Karpas-422 (cell line): ENCODE data around the gene PPFIA2. TPM values are rescaled to one million over a fixed set of nuclear protein-coding genes. Genes with fewer than 3 reads are reported as not detected.
"Not testable (repeated sequence)": the region's sequence is repeated elsewhere in the genome, so short reads cannot be mapped to it uniquely, and the experiment has no call there.

Source experiments
- DNase-seq: peaks from one replicate; pipeline ENCODE4 v3.0.0-alpha.2; 2015
- H2AFZ ChIP-seq: fragments of 200-600 bp; sonication (generic); 2 replicates; pipeline ENCODE4 v1.6.1; 2014; ENCODE audit warnings: antibody characterized with exemption, low read length, mixed read lengths
- H3K27ac ChIP-seq: fragments of 200-600 bp; sonication (generic); 2 replicates; pipeline ENCODE4 v1.5.1; 2014; ENCODE audit warnings: mild to moderate bottlenecking, low read length, moderate library complexity
- H3K27me3 ChIP-seq: fragments of 200-600 bp; sonication (generic); 2 replicates; pipeline ENCODE4 v1.6.1; 2014; ENCODE audit warnings: low read length, mixed read lengths
- H3K36me3 ChIP-seq: fragments of 200-600 bp; sonication (generic); 2 replicates; pipeline ENCODE4 v1.6.1; 2014; ENCODE audit warnings: low read length, mixed read lengths; ENCODE audit not compliant: insufficient read depth
- H3K4me1 ChIP-seq: fragments of 200-600 bp; sonication (generic); 2 replicates; pipeline ENCODE4 v1.6.1; 2014; ENCODE audit warnings: mild to moderate bottlenecking, low read length, mixed read lengths
- H3K4me2 ChIP-seq: fragments of 200-600 bp; sonication (generic); 2 replicates; pipeline ENCODE4 v1.6.1; 2014; ENCODE audit warnings: low read length, low read depth, mild to moderate bottlenecking; ENCODE audit not compliant: poor library complexity, severe bottlenecking
- H3K4me3 ChIP-seq: fragments of 200-600 bp; sonication (generic); 2 replicates; pipeline ENCODE4 v1.5.1; 2014; ENCODE audit warnings: mild to moderate bottlenecking, antibody characterized with exemption, low read length, mixed read lengths
- H3K79me2 ChIP-seq: fragments of 200-600 bp; sonication (generic); 2 replicates; pipeline ENCODE4 v1.6.1; 2014; ENCODE audit warnings: mild to moderate bottlenecking, low read length, mixed read lengths
- H3K9ac ChIP-seq: fragments of 200-600 bp; sonication (generic); 2 replicates; pipeline ENCODE4 v1.6.0; 2014; ENCODE audit warnings: low read length
- H3K9me2 ChIP-seq: fragments of 200-600 bp; sonication (generic), shearing (Covaris generic); replicated peaks from 2 replicates; pipeline ENCODE4 v1.6.0; 2014; ENCODE audit warnings: mild to moderate bottlenecking, low read length, moderate library complexity; ENCODE audit not compliant: insufficient read depth
- H3K9me3 ChIP-seq: fragments of 300-700, 200-600 bp; sonication (generic); 2 replicates; pipeline ENCODE4 v1.6.1; 2014; ENCODE audit warnings: low read length, mixed read lengths
- H4K20me1 ChIP-seq: fragments of 200-600 bp; sonication (generic); 2 replicates; pipeline ENCODE4 v1.6.1; 2014; ENCODE audit warnings: mild to moderate bottlenecking, antibody characterized with exemption, low read length, low read depth; ENCODE audit not compliant: insufficient read depth
- total RNA-seq: library from RNA; depleted of rRNA; stranded (reverse); fragments of >200 nt; shearing (Covaris generic); gene quantifications from 2 replicates; pipeline ENCODE4 v1.2.3, GENCODE V29; 2014; ENCODE audit warnings: low replicate concordance

The PPFIA2 gene
- total RNA-seq, 1 experiment from 2014 or later, result not detected

DNA sequence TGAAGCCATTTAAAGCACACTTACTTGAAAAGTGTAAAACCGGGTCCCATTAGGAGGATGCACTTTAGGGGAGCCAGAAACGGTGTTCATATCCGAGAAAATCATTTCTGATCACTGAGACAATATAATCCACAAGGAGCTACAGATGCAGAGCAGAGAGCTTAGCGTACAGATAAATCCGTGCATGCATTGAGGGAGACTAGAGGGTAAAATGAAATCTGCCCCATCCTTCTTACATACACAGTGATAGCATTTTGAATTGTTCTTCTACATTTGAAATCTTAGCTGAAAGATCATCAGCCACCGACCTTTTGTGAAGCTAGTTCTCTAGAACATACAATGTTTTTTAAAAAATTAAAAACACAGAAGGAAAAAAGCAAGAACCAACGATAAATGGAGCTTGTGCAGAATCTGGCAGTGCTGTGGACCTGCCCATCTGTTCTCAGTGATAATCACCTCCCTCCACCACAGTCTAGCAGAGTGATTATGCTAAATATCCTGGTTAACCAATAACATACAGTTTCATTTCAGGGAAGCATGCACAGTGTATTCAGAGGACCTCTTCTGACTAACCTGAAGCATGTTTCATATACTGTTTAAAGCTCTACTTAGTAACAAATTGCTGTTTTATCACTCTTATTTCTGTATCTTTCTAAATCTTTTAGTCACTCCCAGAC is 161.1 kb downstream of the PPFIA2 start:
- Histone ChIP-seq H3K9ac (no peak overlapping the region), H2AFZ (no peak overlapping the region), H3K27me3 (no peaks in the 10 kb centered on the region), H3K4me2 (no peak overlapping the region), H3K36me3 (no peaks in the 10 kb centered on the region), H3K9me3 (no peaks in the 10 kb centered on the region), H3K4me3 (no peak overlapping the region), H3K4me1 (no peaks in the 10 kb centered on the region), H3K9me2 (no peaks in the 10 kb centered on the region), H4K20me1 (no peaks in the 10 kb centered on the region), H3K79me2 (no peaks in the 10 kb centered on the region), H3K27ac (no peak overlapping the region)
- DNase-seq, result no peak

DNA sequence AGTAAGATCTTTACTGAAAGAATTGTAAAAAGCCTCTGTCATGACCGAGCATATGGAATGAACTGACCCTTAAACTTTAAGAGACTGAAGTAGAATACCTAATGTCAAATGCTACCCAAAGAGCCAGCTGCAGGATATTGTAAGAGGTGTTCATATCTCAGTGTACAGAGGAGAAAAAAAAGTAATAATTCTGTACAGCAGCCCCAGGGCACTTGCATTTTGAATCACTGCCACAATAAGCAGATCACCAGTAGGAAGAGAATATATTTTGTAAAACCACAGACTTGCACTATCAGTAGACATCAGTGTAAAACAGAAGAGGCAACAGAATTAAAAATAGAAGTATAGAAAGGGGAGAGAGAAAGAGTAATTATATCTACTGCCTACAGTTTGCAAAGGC is 162.6 kb downstream of the PPFIA2 start:
- Histone ChIP-seq H3K9ac (no peak overlapping the region), H3K79me2 (no peaks in the 10 kb centered on the region), H3K4me1 (no peaks in the 10 kb centered on the region), H3K27me3 (no peaks in the 10 kb centered on the region), H4K20me1 (no peaks in the 10 kb centered on the region), H2AFZ (no peak overlapping the region), H3K27ac (no peak overlapping the region), H3K4me3 (no peak overlapping the region), H3K9me3 (no peaks in the 10 kb centered on the region), H3K9me2 (no peaks in the 10 kb centered on the region), H3K4me2 (no peak overlapping the region), H3K36me3 (no peaks in the 10 kb centered on the region)
- no peak for DNase-seq

DNA sequence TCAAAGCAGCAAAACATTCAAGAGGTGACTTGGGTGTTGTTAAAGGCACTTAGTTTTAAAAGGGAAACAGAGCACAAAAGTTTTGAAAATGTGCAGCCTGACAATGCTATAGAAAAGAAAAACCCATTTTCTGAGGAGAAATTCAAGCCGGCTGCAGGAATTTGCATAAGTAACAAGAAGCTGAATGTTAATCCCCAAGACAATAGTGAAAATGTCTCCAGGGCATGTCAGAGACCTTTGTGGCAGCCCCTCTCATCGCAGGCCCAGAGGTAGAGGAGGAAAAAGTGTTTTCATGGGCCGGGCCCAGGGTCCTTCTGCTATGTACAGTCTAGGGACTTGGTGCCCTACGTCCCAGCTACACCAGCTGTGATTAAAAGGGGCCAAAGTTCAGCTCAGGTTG is 167.9 kb downstream of the PPFIA2 start:
- H3K4me1 ChIP-seq, result no peaks in the 10 kb centered on the region
- H3K4me3 ChIP-seq, result no peak overlapping the region
- no peaks in the 10 kb centered on the region for H3K79me2 ChIP-seq
- no peak overlapping the region for H2AFZ ChIP-seq
- no peaks in the 10 kb centered on the region for H3K9me2 ChIP-seq
- no peaks in the 10 kb centered on the region for H3K36me3 ChIP-seq
- H3K27ac ChIP-seq, result no peak overlapping the region
- H3K9ac ChIP-seq, result no peak overlapping the region
- no peak overlapping the region for H3K4me2 ChIP-seq
- H4K20me1 ChIP-seq, result no peaks in the 10 kb centered on the region
- H3K27me3 ChIP-seq, result no peaks in the 10 kb centered on the region
- no peak for DNase-seq
- no peaks in the 10 kb centered on the region for H3K9me3 ChIP-seq

DNA sequence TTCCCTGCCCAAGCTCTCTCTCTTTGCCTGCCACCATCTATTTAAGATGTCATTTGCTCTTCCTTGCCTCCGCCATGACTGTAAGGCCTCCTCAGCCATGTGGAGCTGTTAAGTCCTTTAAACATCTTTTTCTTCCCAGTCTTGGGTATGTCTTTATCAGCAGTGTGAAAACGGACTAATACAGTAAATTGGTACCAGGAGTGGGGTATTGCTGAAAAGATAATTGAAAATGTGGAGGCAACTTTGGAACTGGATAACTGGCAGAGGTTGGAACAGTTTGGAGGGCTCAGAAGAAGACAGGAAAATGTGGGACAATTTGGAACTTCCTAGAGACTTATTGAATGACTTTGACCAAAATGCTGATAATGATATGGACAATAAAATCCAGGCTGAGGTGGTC is 168.4 kb downstream of the PPFIA2 start:
- not testable (repeated sequence) for H3K27ac ChIP-seq, H3K36me3 ChIP-seq, H3K4me3 ChIP-seq

DNA sequence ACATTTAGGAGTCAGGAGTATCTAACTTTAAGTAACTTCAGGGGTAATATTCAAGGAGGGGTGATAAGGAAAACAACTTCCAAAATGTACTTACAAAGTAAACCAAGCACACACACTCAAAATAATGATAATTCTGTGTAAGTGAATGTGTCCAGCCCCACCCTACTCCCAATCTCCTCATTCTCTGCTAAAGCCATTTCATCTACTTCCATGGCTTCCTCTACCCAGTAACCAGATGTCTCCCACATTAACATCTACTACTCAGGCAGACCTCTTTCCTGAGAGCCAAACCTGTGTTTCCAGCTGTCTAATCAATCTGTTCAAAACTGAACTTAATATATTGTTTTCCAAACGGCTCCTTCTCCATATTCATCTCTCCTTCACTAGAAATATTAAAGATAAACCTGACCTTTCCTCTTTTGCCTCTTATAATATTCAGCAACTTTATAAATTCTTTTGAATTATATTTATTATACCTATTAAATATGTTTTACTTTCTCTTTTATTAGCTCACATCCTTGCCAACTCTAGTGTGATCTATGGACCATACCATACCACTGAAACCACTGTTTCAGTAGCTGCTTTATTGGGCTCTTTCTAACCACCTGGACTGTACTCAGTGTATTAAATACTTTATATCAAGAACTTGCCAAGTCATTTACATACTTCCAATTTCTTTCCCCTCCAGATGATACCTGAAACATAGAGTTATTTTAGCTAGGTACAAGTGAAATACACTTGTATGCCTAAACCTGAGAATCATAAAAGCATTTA is 170.7 kb downstream of the PPFIA2 start:
- H3K9me2 ChIP-seq, result no peaks in the 10 kb centered on the region
- no peaks in the 10 kb centered on the region for H3K27me3 ChIP-seq

More for the DNA sequence above, 168.4 kb downstream of the PPFIA2 start:
- H4K20me1 ChIP-seq, H3K27me3 ChIP-seq, DNase-seq, H3K9me2 ChIP-seq, H3K4me1 ChIP-seq, H3K79me2 ChIP-seq, H3K9me3 ChIP-seq, H3K4me2 ChIP-seq, H2AFZ ChIP-seq, H3K9ac ChIP-seq: not testable (repeated sequence)

DNA sequence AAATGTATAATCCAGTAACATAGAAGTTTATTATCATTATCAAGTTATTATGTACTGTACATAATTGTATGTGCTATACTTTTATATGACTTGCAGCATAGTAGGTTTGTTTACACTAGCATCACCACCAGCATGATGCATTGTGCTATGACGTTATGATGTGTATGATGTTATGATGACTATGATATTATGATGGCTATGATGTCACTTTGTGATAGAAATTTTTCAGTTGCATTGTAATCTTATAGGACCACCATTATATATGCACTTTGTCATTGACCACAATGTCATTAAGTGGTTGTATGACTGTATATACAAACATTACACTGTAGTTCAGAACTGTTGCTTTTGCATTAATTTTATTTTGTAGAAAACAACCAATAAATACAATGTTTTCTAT is 173.4 kb downstream of the PPFIA2 start:
- Histone ChIP-seq H3K4me3 (no peak overlapping the region), H3K4me2 (no peak overlapping the region), H3K36me3 (no peaks in the 10 kb centered on the region), H3K27me3 (no peaks in the 10 kb centered on the region), H3K9me2 (no peaks in the 10 kb centered on the region), H4K20me1 (no peaks in the 10 kb centered on the region), H3K79me2 (no peaks in the 10 kb centered on the region), H3K9me3 (no peaks in the 10 kb centered on the region), H2AFZ (no peak overlapping the region), H3K4me1 (no peaks in the 10 kb centered on the region), H3K27ac (no peak overlapping the region), H3K9ac (no peak overlapping the region)
- DNase-seq, result no peak

More for the DNA sequence above, 170.7 kb downstream of the PPFIA2 start:
- no peaks in the 10 kb centered on the region for H3K79me2 ChIP-seq
- H3K4me2 ChIP-seq, result no peak overlapping the region
- no peaks in the 10 kb centered on the region for H3K9me3 ChIP-seq
- no peak for DNase-seq
- no peaks in the 10 kb centered on the region for H3K4me1 ChIP-seq
- H4K20me1 ChIP-seq, result no peaks in the 10 kb centered on the region
- H3K27ac ChIP-seq, result no peak overlapping the region
- no peaks in the 10 kb centered on the region for H3K36me3 ChIP-seq
- no peak overlapping the region for H2AFZ ChIP-seq
- H3K9ac ChIP-seq, result no peak overlapping the region
- no peak overlapping the region for H3K4me3 ChIP-seq

DNA sequence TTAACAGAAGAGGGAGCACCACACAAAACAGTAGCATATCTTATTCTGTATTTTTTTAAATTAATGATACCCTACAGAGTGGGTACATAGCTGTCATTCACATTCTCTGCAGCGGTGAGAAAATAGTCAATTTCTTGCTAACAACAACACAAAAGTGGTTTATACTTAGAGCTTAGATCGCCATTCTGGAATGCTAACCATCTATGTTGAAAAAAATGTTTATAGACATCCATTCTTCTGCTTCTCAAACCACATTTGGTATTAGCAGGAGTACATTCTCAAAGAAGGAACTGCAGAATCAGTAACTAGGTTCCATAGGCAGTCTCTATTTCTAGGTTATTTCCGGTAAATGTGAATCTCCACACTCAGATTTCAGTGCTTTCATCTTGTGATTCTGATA is 185.9 kb downstream of the PPFIA2 start:
- Histone ChIP-seq H3K4me2 (no peak overlapping the region), H3K79me2 (no peaks in the 10 kb centered on the region), H2AFZ (no peak overlapping the region), H3K27me3 (no peaks in the 10 kb centered on the region), H3K36me3 (no peaks in the 10 kb centered on the region), H3K4me3 (no peak overlapping the region), H3K9ac (no peak overlapping the region), H4K20me1 (no peaks in the 10 kb centered on the region), H3K9me3 (no peaks in the 10 kb centered on the region), H3K4me1 (no peaks in the 10 kb centered on the region), H3K9me2 (no peaks in the 10 kb centered on the region), H3K27ac (no peak overlapping the region)
- DNase-seq, result no peak

DNA sequence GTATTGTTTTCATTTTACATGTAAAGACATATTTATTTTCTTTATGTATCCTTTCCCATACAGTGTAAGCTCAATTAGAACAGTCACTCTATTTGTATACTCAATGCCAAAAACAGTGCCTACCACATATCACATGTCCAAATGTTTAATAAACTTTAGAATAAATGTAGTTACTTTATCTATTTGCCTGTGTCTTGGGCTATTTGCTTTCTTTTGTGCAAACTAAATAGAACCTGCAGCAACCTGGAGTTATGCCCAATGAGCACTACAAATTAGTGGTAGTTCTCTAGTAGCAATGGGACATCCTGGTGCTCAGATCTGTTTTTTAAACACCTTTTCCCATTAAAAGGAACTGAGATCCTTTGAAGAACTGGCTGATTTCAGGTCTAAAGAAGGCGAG is 186.7 kb downstream of the PPFIA2 start:
- Histone ChIP-seq H3K27ac (no peak overlapping the region), H2AFZ (no peak overlapping the region), H3K27me3 (no peaks in the 10 kb centered on the region), H3K9ac (no peak overlapping the region), H3K4me2 (no peak overlapping the region), H3K79me2 (no peaks in the 10 kb centered on the region), H4K20me1 (no peaks in the 10 kb centered on the region), H3K36me3 (no peaks in the 10 kb centered on the region), H3K9me3 (no peaks in the 10 kb centered on the region), H3K9me2 (no peaks in the 10 kb centered on the region), H3K4me1 (no peaks in the 10 kb centered on the region), H3K4me3 (no peak overlapping the region)
- DNase-seq, result no peak
